Gastrocnemius medialis (tissue), 4 donors: Measurements from ENCODE around the gene RFC4. TPM values are rescaled to one million over a fixed set of nuclear protein-coding genes. Genes with fewer than 3 reads are reported as not detected.
A peak's percentile ranks its signal among the peaks of the same experiment; 100 is the strongest.

ENCODE experiments used
- ATAC-seq, 2 donors: fragments of 150-250 bp; one replicate each; pipeline ENCODE4 v1.9.1; 2016
- DNase-seq, 2 donors: peaks; one replicate each; pipeline ENCODE4 v3.0.0-alpha.2; 2019
- H3K27ac ChIP-seq, 4 donors: fragments of 200-600 bp; sonication (generic); 1 replicate in 1 of 4; 2 replicates in 3 of 4; pipeline ENCODE4 v1.5.1; 2016 to 2018; ENCODE audit warnings: mild to moderate bottlenecking in 2 of 4, moderate library complexity in 1 of 4
- H3K27me3 ChIP-seq, 3 donors: fragments of 200-600 bp; sonication (generic) in 2 of 3; 1 replicate in 1 of 3; 2 replicates in 2 of 3; pipeline versions ENCODE4 v1.5.1 to v1.6.0; 2016 to 2019; ENCODE audit warnings: mild to moderate bottlenecking in 1 of 3, moderate library complexity in 1 of 3
- H3K36me3 ChIP-seq, 2 donors: fragments of 200-600 bp; sonication (generic) in 1 of 2; one replicate each; pipeline ENCODE4 v1.5.1; 2017 to 2018
- H3K4me1 ChIP-seq, 2 donors: fragments of 200-600 bp; sonication (generic) in 1 of 2; one replicate each; pipeline ENCODE4 v1.5.1; 2016 to 2017; ENCODE audit warnings: mild to moderate bottlenecking in 2 of 2
- H3K4me3 ChIP-seq, 4 donors: fragments of 200-600 bp; sonication (generic) in 3 of 4; 1 replicate in 1 of 4; 2 replicates in 3 of 4; pipeline ENCODE4 v1.5.1; 2016 to 2019; ENCODE audit warnings: mild to moderate bottlenecking in 2 of 4
- H3K9me3 ChIP-seq, 3 donors: fragments of 200-600 bp; sonication (generic) in 2 of 3; 1 replicate in 1 of 3; 2 replicates in 2 of 3; pipeline ENCODE4 v1.5.1; 2016 to 2019
- CTCF ChIP-seq, 5 experiments: fragments of 450-650 bp in 3 of 5; fragments of 200-600 bp in 2 of 5; sonication (generic) in 2 of 5; IDR thresholded peaks in 4 of 5; conservative IDR thresholded peaks in 1 of 5; 1 replicate in 4 of 5; 2 replicates in 1 of 5; pipeline ENCODE4 v1.5.1; 2016 to 2019; ENCODE audit warnings: antibody characterized with exemption in 5 of 5, mild to moderate bottlenecking in 3 of 5, moderate library complexity in 3 of 5
- POLR2A ChIP-seq, 2 donors: fragments of 450-650 bp; IDR thresholded peaks; one replicate each; pipeline ENCODE4 v1.6.1; 2017; ENCODE audit warnings: antibody characterized with exemption in 2 of 2, mild to moderate bottlenecking in 2 of 2, moderate library complexity in 2 of 2
- in situ Hi-C, 4 donors: fragments of 200-750 bp; cut with MboI; loops; one replicate each; pipeline versions ENCODE4 v1.15.0 to v1.8.0; 2017; ENCODE audit warnings: low sequenced_read_pairs in 4 of 4
- intact Hi-C: fragments of 100-400 bp; cut with DNase I; formaldehyde crosslinking; loops from one replicate; pipeline ENCODE4 v1.15.1; 2023; ENCODE audit warnings: low total_unique reads
- total RNA-seq, 4 donors: library from RNA; depleted of rRNA; stranded (reverse); fragments of >200 nt; gene quantifications; one replicate each; pipeline versions ENCODE4 v1.1.0 to v1.2.3, GENCODE V29; 2016

The RFC4 gene
- total RNA-seq, 4 donors from 2014 or later: 4.5 to 15.1 (median 7.3) TPM

DNA sequence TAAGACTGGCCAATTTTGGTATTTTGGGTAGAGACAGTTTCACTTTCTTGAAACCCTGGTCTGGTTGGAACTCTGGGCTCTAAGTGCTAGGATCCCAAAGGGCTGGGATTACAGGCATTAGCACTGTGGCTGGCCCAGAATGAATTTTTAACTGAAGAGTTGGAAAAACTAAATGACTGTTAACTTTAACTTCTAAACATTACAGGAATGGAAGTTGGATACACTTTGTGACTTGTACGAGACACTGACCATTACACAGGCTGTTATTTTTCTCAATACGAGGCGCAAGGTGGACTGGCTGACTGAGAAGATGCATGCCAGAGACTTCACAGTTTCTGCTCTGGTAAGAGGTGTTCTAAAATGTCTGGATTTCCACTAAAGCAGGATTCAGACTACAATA lies 19.4 kb downstream of the RFC4 start:
- Histone ChIP-seq H3K27ac (peak overlapping the region in 1 of 4 donors; percentile 19), H3K4me3 (peak overlapping the region in 1 of 4 donors; percentile 93), H3K4me1 (peaks cover 38 to 49% of the 10 kb centered on the region in 2 donors), H3K36me3 (peaks cover 11 to 59% of the 10 kb centered on the region in 2 donors), H3K27me3 (no peaks in the 10 kb centered on the region), H3K9me3 (no peaks in the 10 kb centered on the region)
- ATAC-seq: no peak
- DNase-seq: no peak
- in situ Hi-C loops: loop anchor here in 3 of 4 donors (25.0 kb wide), 3 partner anchors 225 to 1200 kb away; partner anchors contain the start of genes TRA2B (in 3 of the 3), DNAJB11 (in 1 of the 3), SENP2 (in 1 of the 3) and TBCCD1 (in 1 of the 3)
- no peak for TF ChIP-seq POLR2A (IDR thresholded peaks at IDR 0.05)
- no peak for TF ChIP-seq CTCF (IDR thresholded peaks at IDR 0.05 in 4 of 5, conservative IDR thresholded peaks at IDR 0.05 in 1 of 5)
- intact Hi-C loops: loop anchor here (10.0 kb wide), 2 partner anchors 682 to 928 kb away; partner anchors contain the start of gene ETV5

DNA sequence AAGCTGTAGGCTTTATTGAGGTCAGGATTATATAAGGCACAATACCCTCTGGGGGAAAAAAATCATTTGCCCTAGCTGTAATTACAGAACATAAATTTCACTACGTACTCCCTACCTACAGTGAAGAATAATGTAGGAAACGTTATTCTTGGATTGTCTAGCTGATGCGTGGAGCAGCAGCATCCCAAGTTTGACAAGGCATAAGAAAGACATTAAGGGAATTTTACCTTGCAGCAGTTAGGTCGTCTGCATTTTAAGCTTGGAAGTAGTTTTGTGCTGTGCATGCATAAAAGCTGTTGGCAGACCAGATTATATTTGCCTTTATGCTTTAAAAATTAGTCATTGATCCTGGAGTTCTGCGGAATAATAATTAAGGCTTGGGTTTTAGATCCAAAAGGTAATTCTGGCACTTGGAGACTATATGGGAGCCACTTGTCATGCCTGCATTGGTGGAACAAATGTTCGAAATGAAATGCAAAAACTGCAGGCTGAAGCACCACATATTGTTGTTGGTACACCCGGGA lies 20.7 kb downstream of the RFC4 start:
- Histone ChIP-seq H3K4me1 (peaks cover 38 to 49% of the 10 kb centered on the region in 2 donors), H3K9me3 (no peaks in the 10 kb centered on the region), H3K4me3 (peak overlapping the region; percentile 63 to 93 (median 86)), H3K27me3 (no peaks in the 10 kb centered on the region), H3K36me3 (peaks cover 11 to 59% of the 10 kb centered on the region in 2 donors), H3K27ac (peak overlapping the region in 3 of 4 donors; percentile 88 to 99 (median 97))
- ATAC-seq: no peak
- TF ChIP-seq CTCF (IDR thresholded peaks at IDR 0.05 in 4 of 5, conservative IDR thresholded peaks at IDR 0.05 in 1 of 5) (no peak), POLR2A (IDR thresholded peaks at IDR 0.05) (no peak)
- intact Hi-C loops: loop anchor here (10.0 kb wide), 2 partner anchors 681 to 929 kb away; partner anchors contain the start of gene ETV5
- DNase-seq: no peak
- in situ Hi-C loops: loop anchor here in 3 of 4 donors (25.0 kb wide), 3 partner anchors 223 to 1198 kb away; partner anchors contain the start of genes TRA2B (in 3 of the 3), DNAJB11 (in 1 of the 3), SENP2 (in 1 of the 3) and TBCCD1 (in 1 of the 3)

GRCh38 chr3:186784820-186785494 lies 21.3 kb downstream of the RFC4 start:
- Histone ChIP-seq H3K27ac (peak overlapping the region; percentile 88 to 99 (median 96)), H3K4me1 (peaks cover 38 to 49% of the 10 kb centered on the region in 2 donors), H3K27me3 (no peaks in the 10 kb centered on the region), H3K36me3 (peaks cover 11 to 58% of the 10 kb centered on the region in 2 donors), H3K9me3 (no peaks in the 10 kb centered on the region), H3K4me3 (peak overlapping the region; percentile 63 to 93 (median 86))
- intact Hi-C loops: loop anchor here (5.0 to 10.0 kb wide), 4 partner anchors 192 to 1198 kb away; partner anchors contain the start of genes ETV5 and SENP2
- ATAC-seq (no peak), DNase-seq (no peak)
- TF ChIP-seq POLR2A (IDR thresholded peaks at IDR 0.05) (no peak), CTCF (IDR thresholded peaks at IDR 0.05 in 4 of 5, conservative IDR thresholded peaks at IDR 0.05 in 1 of 5) (no peak)
- in situ Hi-C loops: loop anchor here in 3 of 4 donors (25.0 kb wide), 3 partner anchors 223 to 1198 kb away; partner anchors contain the start of genes TRA2B (in 3 of the 3), DNAJB11 (in 1 of the 3), SENP2 (in 1 of the 3) and TBCCD1 (in 1 of the 3)

GRCh38 chr3:186783731-186784515 lies 22.4 kb downstream of the RFC4 start:
- intact Hi-C loops: loop anchor here (1.0 to 10.0 kb wide), 7 partner anchors 22 to 1197 kb away; partner anchors contain the start of genes DNAJB11, ETV5, RFC4 and SENP2
- ATAC-seq: peak; percentile 82 to 84
- peak; percentile 71 to 82 for DNase-seq
- peak; percentile 49 to 61 for TF ChIP-seq POLR2A (IDR thresholded peaks at IDR 0.05)
- no peak for TF ChIP-seq CTCF (IDR thresholded peaks at IDR 0.05 in 4 of 5, conservative IDR thresholded peaks at IDR 0.05 in 1 of 5)
- no peaks in the 10 kb centered on the region for H3K27me3 ChIP-seq
- peaks cover 38 to 49% of the 10 kb centered on the region in 2 donors for H3K4me1 ChIP-seq
- in situ Hi-C loops: loop anchor here in 3 of 4 donors (25.0 kb wide), 3 partner anchors 222 to 1197 kb away; partner anchors contain the start of genes TRA2B (in 3 of the 3), DNAJB11 (in 1 of the 3), SENP2 (in 1 of the 3) and TBCCD1 (in 1 of the 3)
- peaks cover 11 to 48% of the 10 kb centered on the region in 2 donors for H3K36me3 ChIP-seq
- H3K9me3 ChIP-seq: no peaks in the 10 kb centered on the region
- H3K4me3 ChIP-seq: peak overlapping the region; percentile 63 to 93 (median 86)
- H3K27ac ChIP-seq: peak overlapping the region; percentile 88 to 99 (median 96)
